HG03135 (cell line): ENCODE data around the gene MAFB.

ENCODE experiments used
- ATAC-seq: cut with Tn5 transposase; IDR thresholded peaks from one replicate; pipeline ENCODE4 v1.9.1; 2021; ENCODE audit warnings: mild to moderate bottlenecking, moderate library complexity; ENCODE audit not compliant: unreplicated experiment

Gene MAFB

GRCh38 chr20:40635971-40636370, 53.1 kb downstream of the MAFB start:
- no peak for ATAC-seq
